ENCODE measurements around the gene ANKRD33B. TPM values are rescaled to one million over a fixed set of nuclear protein-coding genes. Genes with fewer than 3 reads are reported as not detected.

ANKRD33B gene
- total RNA-seq, 1 experiment from 2014 or later = 10.9 TPM

DNA sequence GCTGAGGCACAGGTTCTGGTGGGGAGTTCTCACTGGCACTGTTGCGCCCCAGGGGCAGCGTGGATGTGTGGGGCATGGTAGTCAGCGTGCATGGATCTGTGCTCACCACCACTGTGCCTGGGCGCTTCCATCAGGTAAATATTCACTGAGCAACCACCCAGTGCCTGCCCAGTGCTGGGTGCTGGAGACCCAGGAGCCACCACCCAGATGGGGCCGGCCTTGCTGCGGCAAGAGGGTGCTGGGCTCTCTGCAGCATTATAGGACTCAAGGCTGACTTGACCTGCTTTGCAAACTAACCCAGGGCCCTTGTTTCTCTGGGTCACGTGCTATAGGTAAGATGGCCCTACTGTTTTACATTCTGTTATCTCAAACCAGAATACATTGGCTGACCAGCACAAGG, 136.6 kb downstream of the ANKRD33B start:
- Histone ChIP-seq H3K9me2 (ENCODE audit: insufficient read depth) (no peaks in the 10 kb centered on the region), H3K27ac (ENCODE audit: low read depth, low read length) (no peak overlapping the region), H3K36me3 (ENCODE audit: control insufficient read depth in 1 of 2, insufficient read depth in 2 of 2, low read length in 2 of 2) (no peaks in the 10 kb centered on the region), H3K4me3 (replicated peaks in 1 of 2; ENCODE audit: low read depth in 1 of 2, low read length in 2 of 2) (no peak overlapping the region), H3K27me3 (ENCODE audit: insufficient read depth, low read length) (no peaks in the 10 kb centered on the region), H3K9me3 (ENCODE audit: control insufficient read depth in 1 of 2, insufficient read depth in 1 of 2, low read depth in 1 of 2, low read length in 2 of 2) (no peaks in the 10 kb centered on the region), H3K4me2 (ENCODE audit: low read length) (no peak overlapping the region), H3K4me1 (ENCODE audit: control insufficient read depth in 1 of 2, insufficient read depth in 2 of 2, low read length in 2 of 2) (peaks cover 45% of the 10 kb centered on the region in 2 experiments), H2AFZ (ENCODE audit: low read depth, low read length, poor library complexity, severe bottlenecking) (no peak overlapping the region), H3K9ac (ENCODE audit: low read length) (no peak overlapping the region), H3K79me2 (ENCODE audit: insufficient read depth, low read length) (no peaks in the 10 kb centered on the region; the same call in 1 of the 2 replicates), H4K20me1 (ENCODE audit: insufficient read depth) (no peaks in the 10 kb centered on the region)
- RAD21 ChIA-PET (ENCODE audit: low non-redundant PET in 1 of 2, low total read pairs in 2 of 2, uncharacterized antibody in 2 of 2, unreplicated experiment in 2 of 2) = no interaction called here
- TF ChIP-seq, protein P1, sequence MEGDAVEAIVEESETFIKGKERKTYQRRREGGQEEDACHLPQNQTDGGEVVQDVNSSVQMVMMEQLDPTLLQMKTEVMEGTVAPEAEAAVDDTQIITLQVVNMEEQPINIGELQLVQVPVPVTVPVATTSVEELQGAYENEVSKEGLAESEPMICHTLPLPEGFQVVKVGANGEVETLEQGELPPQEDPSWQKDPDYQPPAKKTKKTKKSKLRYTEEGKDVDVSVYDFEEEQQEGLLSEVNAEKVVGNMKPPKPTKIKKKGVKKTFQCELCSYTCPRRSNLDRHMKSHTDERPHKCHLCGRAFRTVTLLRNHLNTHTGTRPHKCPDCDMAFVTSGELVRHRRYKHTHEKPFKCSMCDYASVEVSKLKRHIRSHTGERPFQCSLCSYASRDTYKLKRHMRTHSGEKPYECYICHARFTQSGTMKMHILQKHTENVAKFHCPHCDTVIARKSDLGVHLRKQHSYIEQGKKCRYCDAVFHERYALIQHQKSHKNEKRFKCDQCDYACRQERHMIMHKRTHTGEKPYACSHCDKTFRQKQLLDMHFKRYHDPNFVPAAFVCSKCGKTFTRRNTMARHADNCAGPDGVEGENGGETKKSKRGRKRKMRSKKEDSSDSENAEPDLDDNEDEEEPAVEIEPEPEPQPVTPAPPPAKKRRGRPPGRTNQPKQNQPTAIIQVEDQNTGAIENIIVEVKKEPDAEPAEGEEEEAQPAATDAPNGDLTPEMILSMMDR (IDR thresholded peaks at IDR 0.05 in 2 of 3, conservative IDR thresholded peaks at IDR 0.05 in 1 of 3; ENCODE audit: borderline replicate concordance in 1 of 3, insufficient read depth in 1 of 3, low read depth in 2 of 3, low read length in 2 of 3) = no peak
- TF ChIP-seq CEBPB (IDR thresholded peaks at IDR 0.05; ENCODE audit: low read depth) = no peak
- POLR2A ChIA-PET = no interaction called here
- intact Hi-C loops (cut with micrococcal nuclease) = loop anchor here (5.0 kb wide), 2 partner anchors 62 to 77 kb away; partner anchors contain the start of gene DAP
- CTCF ChIA-PET = no interaction called here
- BruUV-seq (replicated peaks) = no TSS peak
- no peak for DNase-seq (ENCODE audit: low read depth, low spot score)
- no peak for ATAC-seq

DNA sequence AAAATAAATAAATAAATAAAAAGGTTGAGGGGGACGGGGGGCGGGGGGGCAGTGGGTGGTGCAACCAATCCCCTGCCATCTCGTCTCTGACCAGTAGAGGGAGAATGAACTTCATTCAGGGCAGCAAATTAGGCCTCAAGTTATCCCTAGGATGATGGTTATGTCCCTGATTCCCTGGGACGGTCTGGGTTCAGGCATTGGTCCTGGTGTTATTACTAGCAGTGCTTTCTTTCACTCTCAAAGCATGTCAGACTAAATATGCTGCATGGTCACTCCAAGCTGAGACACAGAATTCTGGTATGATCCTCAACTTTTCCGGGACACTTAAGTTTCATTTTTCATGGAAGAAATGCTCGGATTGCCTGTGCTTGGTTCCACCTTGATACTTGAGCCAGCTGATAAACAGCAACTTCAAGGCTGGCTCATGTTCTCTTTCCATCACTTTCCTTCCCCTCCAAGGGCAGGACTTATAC, 137.7 kb downstream of the ANKRD33B start:
- intact Hi-C loops (cut with micrococcal nuclease) = loop anchor here (5.0 kb wide), 2 partner anchors 61 to 76 kb away; partner anchors contain the start of gene DAP
- no peaks in the 10 kb centered on the region for H3K36me3 ChIP-seq (ENCODE audit: control insufficient read depth in 1 of 2, insufficient read depth in 2 of 2, low read length in 2 of 2)
- peak; percentile 35 for ATAC-seq
- H3K4me2 ChIP-seq (ENCODE audit: low read length) = peak overlapping the region; percentile 59
- BruUV-seq (replicated peaks) = no TSS peak
- ChIA-PET RAD21 (ENCODE audit: low non-redundant PET in 1 of 2, low total read pairs in 2 of 2, uncharacterized antibody in 2 of 2, unreplicated experiment in 2 of 2) (no interaction called here), POLR2A (no interaction called here), CTCF (interaction anchor here (1.0 to 5.3 kb wide), 5 partner anchors 8 to 409 kb away, joined by 3 to 37 read pairs (median 7); no protein-coding TSS in a partner anchor)
- H4K20me1 ChIP-seq (ENCODE audit: insufficient read depth) = no peaks in the 10 kb centered on the region
- H3K4me1 ChIP-seq (ENCODE audit: control insufficient read depth in 1 of 2, insufficient read depth in 2 of 2, low read length in 2 of 2) = peaks cover 54 to 55% of the 10 kb centered on the region in 2 experiments
- H3K9ac ChIP-seq (ENCODE audit: low read length) = peak overlapping the region; percentile 54
- no peaks in the 10 kb centered on the region for H3K27me3 ChIP-seq (ENCODE audit: insufficient read depth, low read length)
- TF ChIP-seq SRF (IDR thresholded peaks at IDR 0.05; ENCODE audit: low read depth) (no peak), SIN3A (IDR thresholded peaks at IDR 0.05; ENCODE audit: low read depth) (no peak), POLR2AphosphoS5 (IDR thresholded peaks at IDR 0.05; ENCODE audit: low read depth, low read length) (no peak), RAD21 (IDR thresholded peaks at IDR 0.05; ENCODE audit: low read depth) (peak; percentile 44), ELF1 (IDR thresholded peaks at IDR 0.05; ENCODE audit: borderline replicate concordance, low read depth) (no peak)
- TF ChIP-seq, protein P1 (IDR thresholded peaks at IDR 0.05 in 2 of 3, conservative IDR thresholded peaks at IDR 0.05 in 1 of 3; ENCODE audit: borderline replicate concordance in 1 of 3, insufficient read depth in 1 of 3, low read depth in 2 of 3, low read length in 2 of 3) = peak; percentile 17 to 60 (median 54); a peak in 5 of 6 replicates
- TF ChIP-seq, protein P2, sequence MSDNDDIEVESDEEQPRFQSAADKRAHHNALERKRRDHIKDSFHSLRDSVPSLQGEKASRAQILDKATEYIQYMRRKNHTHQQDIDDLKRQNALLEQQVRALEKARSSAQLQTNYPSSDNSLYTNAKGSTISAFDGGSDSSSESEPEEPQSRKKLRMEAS (IDR thresholded peaks at IDR 0.05) = no peak
- TF ChIP-seq, protein P3, sequence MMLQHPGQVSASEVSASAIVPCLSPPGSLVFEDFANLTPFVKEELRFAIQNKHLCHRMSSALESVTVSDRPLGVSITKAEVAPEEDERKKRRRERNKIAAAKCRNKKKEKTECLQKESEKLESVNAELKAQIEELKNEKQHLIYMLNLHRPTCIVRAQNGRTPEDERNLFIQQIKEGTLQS (IDR thresholded peaks at IDR 0.05) = 0 out of 2 replicates have a peak, but pooled peaks have one; percentile 9
- H3K79me2 ChIP-seq (ENCODE audit: insufficient read depth, low read length) = peaks cover 4% of the 10 kb centered on the region; the same call in 1 of the 2 replicates
- H2AFZ ChIP-seq (ENCODE audit: low read depth, low read length, poor library complexity, severe bottlenecking) = no peak overlapping the region
- DNase-seq (ENCODE audit: low read depth, low spot score) = no peak
- no peaks in the 10 kb centered on the region for H3K9me2 ChIP-seq (ENCODE audit: insufficient read depth)
- H3K9me3 ChIP-seq (ENCODE audit: control insufficient read depth in 1 of 2, insufficient read depth in 1 of 2, low read depth in 1 of 2, low read length in 2 of 2) = no peaks in the 10 kb centered on the region
- peak overlapping the region in 1 of 2 experiments; percentile 24; a peak in 2 of 4 replicates for H3K4me3 ChIP-seq (replicated peaks in 1 of 2; ENCODE audit: low read depth in 1 of 2, low read length in 2 of 2)
- H3K27ac ChIP-seq (ENCODE audit: low read depth, low read length) = peak overlapping the region; percentile 70

Data from HCT116 (cell line).